GM13976 (cell line): ENCODE data around the gene EMILIN3.

ENCODE experiments used
- DNase-seq: peaks from one replicate; pipeline ENCODE4 v3.0.0; 2012; ENCODE audit warnings: low spot score
- CTCF ChIP-seq: IDR thresholded peaks from 2 replicates; pipeline ENCODE4 v1.5.1; 2012; ENCODE audit warnings: borderline replicate concordance, mild to moderate bottlenecking; ENCODE audit not compliant: insufficient read depth; ENCODE audit errors: extremely low read depth, missing control alignments, control extremely low read depth
- in situ Hi-C: fragments of 300-500 bp; cut with MboI; formaldehyde crosslinking; loops from one replicate; pipeline ENCODE4 v1.12.0; 2022; ENCODE audit warnings: low sequenced_read_pairs, mixed read lengths, inconsistent platforms; ENCODE audit not compliant: unreplicated experiment

EMILIN3 gene

GRCh38 chr20:41408156-41408794 is 41.7 kb upstream of the EMILIN3 start:
- in situ Hi-C loops, result no loop called here
- no peak for TF ChIP-seq CTCF
- no peak for DNase-seq

DNA sequence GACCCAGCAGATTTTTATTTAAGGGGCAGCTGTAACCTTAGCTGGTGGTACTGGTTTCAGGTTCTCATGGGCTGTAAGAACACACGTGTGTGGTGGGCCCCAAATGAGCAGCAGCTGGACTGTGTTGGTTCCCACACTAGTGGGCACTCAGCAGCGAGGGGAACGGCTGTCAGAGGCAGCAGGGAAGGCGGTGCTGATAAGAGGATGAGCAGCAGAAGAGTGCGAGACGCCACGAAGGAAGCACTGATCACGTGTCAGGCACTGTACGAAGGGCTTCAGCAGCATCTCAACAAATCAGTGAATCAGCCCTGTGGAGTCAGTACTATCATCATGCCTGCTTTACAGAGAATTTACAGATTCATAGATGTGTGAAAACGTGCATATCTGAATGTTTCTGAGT is 41.0 kb upstream of the EMILIN3 start:
- in situ Hi-C loops, result no loop called here
- DNase-seq, result no peak
- no peak for TF ChIP-seq CTCF

GRCh38 chr20:41406896-41407444 is 40.4 kb upstream of the EMILIN3 start:
- no peak for TF ChIP-seq CTCF
- DNase-seq, result no peak
- in situ Hi-C loops, result no loop called here

- no peak for TF ChIP-seq CTCF
- in situ Hi-C loops, result no loop called here
- no peak for DNase-seq
Measured at GRCh38 chr20:41406353-41406752, 39.7 kb upstream of the EMILIN3 start.

DNA sequence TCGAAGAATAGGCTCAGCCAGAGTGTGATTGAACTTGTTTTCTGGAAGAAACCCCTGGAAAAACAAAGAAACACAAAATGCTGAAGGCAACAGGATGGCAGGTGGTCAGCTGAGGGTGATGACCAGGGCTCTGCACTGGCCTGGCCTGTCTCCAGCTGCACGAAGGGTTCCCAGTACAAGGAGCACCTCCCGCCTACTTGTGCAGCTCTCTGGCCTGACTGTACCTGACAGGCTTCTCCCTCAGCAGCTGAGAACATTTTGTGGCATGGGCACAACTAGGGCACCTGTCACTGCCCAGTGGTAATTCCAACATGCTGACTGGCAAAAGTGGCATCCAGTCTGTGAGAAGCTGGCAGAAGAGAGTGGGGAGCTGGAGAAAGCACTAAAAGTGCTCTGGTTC is 38.8 kb upstream of the EMILIN3 start:
- TF ChIP-seq CTCF, result no peak
- in situ Hi-C loops, result no loop called here
- DNase-seq, result no peak

- TF ChIP-seq CTCF, result no peak
- no peak for DNase-seq
- in situ Hi-C loops, result no loop called here
Measured at GRCh38 chr20:41403604-41404003, 37.0 kb upstream of the EMILIN3 start.
